Right lobe of liver (tissue), 4 donors: ENCODE data around the gene STN1.

ENCODE experiments used
- CTCF ChIP-seq, 4 donors: fragments of 200-600 bp in 3 of 4; fragments of 450-650 bp in 1 of 4; IDR thresholded peaks; one replicate each; pipeline versions ENCODE4 v1.5.1 to v1.8.0; 2016 to 2022; ENCODE audit warnings: antibody characterized with exemption in 4 of 4, mild to moderate bottlenecking in 2 of 4
- POLR2A ChIP-seq: fragments of 450-650 bp; IDR thresholded peaks from one replicate; pipeline ENCODE4 v1.6.1; 2017; ENCODE audit warnings: antibody characterized with exemption, mild to moderate bottlenecking
- donor health status: DM: no; HTN: no; CAD: no.
- donor health status: DM: no; HTN: no; CAD: no.
- donor health status: DM: no; HTN: yes; CAD: no.

GRCh38 chr10:103879409-103879808 lies 38.6 kb downstream of the STN1 start:
- no peak for TF ChIP-seq CTCF (IDR thresholded peaks at IDR 0.05)
- TF ChIP-seq POLR2A = no peak
